ENCODE data around the gene HIC1. TPM values are rescaled to one million over a fixed set of nuclear protein-coding genes. Genes with fewer than 3 reads are reported as not detected.

HIC1 gene
- total and polyA plus RNA-seq, 2 experiments from 2014 or later, result 0.17 to 0.26 TPM

DNA sequence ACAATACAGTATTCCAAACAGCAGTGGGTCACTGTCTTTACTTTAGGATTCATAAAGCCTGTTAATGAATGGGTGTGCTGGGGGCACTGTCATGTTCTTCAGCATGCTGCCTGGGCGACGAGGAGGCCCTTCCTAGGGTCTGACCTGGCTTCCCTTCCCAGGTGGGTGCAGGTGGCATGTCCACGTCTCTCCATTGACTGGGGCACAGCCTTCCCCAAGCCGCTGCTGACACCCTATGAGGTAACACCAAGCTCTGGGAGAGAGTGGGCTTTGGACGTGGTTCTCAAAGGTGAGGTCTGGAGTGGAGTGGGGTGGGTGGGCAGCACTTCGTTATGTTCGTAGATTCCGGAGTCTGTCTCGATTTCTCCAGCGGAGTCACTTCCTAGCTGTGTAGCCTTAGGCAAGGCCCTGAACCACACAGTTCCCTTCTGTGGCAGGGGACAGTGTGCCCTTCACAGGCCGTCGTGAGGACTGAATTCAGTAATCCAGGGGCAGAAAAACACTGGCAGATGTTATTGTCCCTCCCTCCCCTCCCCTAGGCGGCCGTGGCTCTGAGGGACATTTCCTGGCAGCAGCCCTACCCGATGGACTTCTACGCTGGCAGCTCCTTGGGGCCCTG is 13.9 kb upstream of the HIC1 start:
- Mint-ChIP-seq H3K4me3 (peak overlapping the region; percentile 97), H3K9me3 (no peaks in the 10 kb centered on the region), H3K4me1 (peaks cover 5% of the 10 kb centered on the region; the same call in 2 of the 3 replicates), H3K36me3 (ENCODE audit: low read depth) (peaks cover 16% of the 10 kb centered on the region), H3K27ac (no peak overlapping the region), H3K27me3 (ENCODE audit: insufficient read depth, low read depth, poor library complexity) (peaks cover 28% of the 10 kb centered on the region)
- Histone ChIP-seq H3K4me1 (ENCODE audit: insufficient read depth) (peaks cover 7% of the 10 kb centered on the region), H3K79me2 (replicated peaks; ENCODE audit: insufficient read depth) (no peaks in the 10 kb centered on the region), H3K27ac (ENCODE audit: low read depth) (no peak overlapping the region), H3K36me3 (ENCODE audit: insufficient read depth) (peaks cover 7% of the 10 kb centered on the region; the same call in 1 of the 2 replicates), H3K4me3 (peak overlapping the region; percentile 87), H3K27me3 (ENCODE audit: insufficient read depth) (peaks cover 11% of the 10 kb centered on the region; the same call in 1 of the 2 replicates), H3K4me2 (peak overlapping the region; percentile 96), H4K20me1 (replicated peaks; ENCODE audit: insufficient read depth) (no peaks in the 10 kb centered on the region; the same call in 1 of the 2 replicates), H2AFZ (0 out of 2 replicates have a peak overlapping the region, but pooled peaks have one; percentile 59), H3F3A (replicated peaks; ENCODE audit: low read depth) (peaks cover 10% of the 10 kb centered on the region; the same call in 1 of the 2 replicates), H3K9me2 (ENCODE audit: insufficient read depth) (no peaks in the 10 kb centered on the region)
- DNase-seq (ENCODE audit: low spot score), result no peak
- ATAC-seq, result no peak; the same call in 1 of the 3 replicates
- TF ChIP-seq EZH2 (IDR thresholded peaks at IDR 0.05; ENCODE audit: low read depth, unreplicated experiment) (no peak), STAT1 (IDR thresholded peaks at IDR 0.05; ENCODE audit: unreplicated experiment) (no peak), NANOG (IDR thresholded peaks at IDR 0.05; ENCODE audit: borderline replicate concordance) (no peak), CREB1 (CRISPR knock-in tag; IDR thresholded peaks at IDR 0.05; ENCODE audit: low read depth) (no peak), ZNF114 (CRISPR knock-in tag; IDR thresholded peaks at IDR 0.05) (no peak), POLR2AphosphoS5 (IDR thresholded peaks at IDR 0.05; ENCODE audit: low read depth) (no peak), JUNB (IDR thresholded peaks at IDR 0.05; ENCODE audit: unreplicated experiment) (no peak), ZNF331 (CRISPR knock-in tag; IDR thresholded peaks at IDR 0.05; ENCODE audit: low read depth) (no peak), EZH2phosphoT487 (IDR thresholded peaks at IDR 0.05; ENCODE audit: unreplicated experiment) (no peak)
- TF ChIP-seq, protein P1, sequence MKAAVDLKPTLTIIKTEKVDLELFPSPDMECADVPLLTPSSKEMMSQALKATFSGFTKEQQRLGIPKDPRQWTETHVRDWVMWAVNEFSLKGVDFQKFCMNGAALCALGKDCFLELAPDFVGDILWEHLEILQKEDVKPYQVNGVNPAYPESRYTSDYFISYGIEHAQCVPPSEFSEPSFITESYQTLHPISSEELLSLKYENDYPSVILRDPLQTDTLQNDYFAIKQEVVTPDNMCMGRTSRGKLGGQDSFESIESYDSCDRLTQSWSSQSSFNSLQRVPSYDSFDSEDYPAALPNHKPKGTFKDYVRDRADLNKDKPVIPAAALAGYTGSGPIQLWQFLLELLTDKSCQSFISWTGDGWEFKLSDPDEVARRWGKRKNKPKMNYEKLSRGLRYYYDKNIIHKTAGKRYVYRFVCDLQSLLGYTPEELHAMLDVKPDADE (IDR thresholded peaks at IDR 0.05), result no peak
- TF ChIP-seq, protein P2, sequence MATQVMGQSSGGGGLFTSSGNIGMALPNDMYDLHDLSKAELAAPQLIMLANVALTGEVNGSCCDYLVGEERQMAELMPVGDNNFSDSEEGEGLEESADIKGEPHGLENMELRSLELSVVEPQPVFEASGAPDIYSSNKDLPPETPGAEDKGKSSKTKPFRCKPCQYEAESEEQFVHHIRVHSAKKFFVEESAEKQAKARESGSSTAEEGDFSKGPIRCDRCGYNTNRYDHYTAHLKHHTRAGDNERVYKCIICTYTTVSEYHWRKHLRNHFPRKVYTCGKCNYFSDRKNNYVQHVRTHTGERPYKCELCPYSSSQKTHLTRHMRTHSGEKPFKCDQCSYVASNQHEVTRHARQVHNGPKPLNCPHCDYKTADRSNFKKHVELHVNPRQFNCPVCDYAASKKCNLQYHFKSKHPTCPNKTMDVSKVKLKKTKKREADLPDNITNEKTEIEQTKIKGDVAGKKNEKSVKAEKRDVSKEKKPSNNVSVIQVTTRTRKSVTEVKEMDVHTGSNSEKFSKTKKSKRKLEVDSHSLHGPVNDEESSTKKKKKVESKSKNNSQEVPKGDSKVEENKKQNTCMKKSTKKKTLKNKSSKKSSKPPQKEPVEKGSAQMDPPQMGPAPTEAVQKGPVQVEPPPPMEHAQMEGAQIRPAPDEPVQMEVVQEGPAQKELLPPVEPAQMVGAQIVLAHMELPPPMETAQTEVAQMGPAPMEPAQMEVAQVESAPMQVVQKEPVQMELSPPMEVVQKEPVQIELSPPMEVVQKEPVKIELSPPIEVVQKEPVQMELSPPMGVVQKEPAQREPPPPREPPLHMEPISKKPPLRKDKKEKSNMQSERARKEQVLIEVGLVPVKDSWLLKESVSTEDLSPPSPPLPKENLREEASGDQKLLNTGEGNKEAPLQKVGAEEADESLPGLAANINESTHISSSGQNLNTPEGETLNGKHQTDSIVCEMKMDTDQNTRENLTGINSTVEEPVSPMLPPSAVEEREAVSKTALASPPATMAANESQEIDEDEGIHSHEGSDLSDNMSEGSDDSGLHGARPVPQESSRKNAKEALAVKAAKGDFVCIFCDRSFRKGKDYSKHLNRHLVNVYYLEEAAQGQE (IDR thresholded peaks at IDR 0.05; ENCODE audit: unreplicated experiment), result no peak
- TF ChIP-seq, protein P3, sequence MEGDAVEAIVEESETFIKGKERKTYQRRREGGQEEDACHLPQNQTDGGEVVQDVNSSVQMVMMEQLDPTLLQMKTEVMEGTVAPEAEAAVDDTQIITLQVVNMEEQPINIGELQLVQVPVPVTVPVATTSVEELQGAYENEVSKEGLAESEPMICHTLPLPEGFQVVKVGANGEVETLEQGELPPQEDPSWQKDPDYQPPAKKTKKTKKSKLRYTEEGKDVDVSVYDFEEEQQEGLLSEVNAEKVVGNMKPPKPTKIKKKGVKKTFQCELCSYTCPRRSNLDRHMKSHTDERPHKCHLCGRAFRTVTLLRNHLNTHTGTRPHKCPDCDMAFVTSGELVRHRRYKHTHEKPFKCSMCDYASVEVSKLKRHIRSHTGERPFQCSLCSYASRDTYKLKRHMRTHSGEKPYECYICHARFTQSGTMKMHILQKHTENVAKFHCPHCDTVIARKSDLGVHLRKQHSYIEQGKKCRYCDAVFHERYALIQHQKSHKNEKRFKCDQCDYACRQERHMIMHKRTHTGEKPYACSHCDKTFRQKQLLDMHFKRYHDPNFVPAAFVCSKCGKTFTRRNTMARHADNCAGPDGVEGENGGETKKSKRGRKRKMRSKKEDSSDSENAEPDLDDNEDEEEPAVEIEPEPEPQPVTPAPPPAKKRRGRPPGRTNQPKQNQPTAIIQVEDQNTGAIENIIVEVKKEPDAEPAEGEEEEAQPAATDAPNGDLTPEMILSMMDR (conservative IDR thresholded peaks at IDR 0.05; ENCODE audit: low read depth in 2 of 2), result no peak
- TF ChIP-seq, protein P4, sequence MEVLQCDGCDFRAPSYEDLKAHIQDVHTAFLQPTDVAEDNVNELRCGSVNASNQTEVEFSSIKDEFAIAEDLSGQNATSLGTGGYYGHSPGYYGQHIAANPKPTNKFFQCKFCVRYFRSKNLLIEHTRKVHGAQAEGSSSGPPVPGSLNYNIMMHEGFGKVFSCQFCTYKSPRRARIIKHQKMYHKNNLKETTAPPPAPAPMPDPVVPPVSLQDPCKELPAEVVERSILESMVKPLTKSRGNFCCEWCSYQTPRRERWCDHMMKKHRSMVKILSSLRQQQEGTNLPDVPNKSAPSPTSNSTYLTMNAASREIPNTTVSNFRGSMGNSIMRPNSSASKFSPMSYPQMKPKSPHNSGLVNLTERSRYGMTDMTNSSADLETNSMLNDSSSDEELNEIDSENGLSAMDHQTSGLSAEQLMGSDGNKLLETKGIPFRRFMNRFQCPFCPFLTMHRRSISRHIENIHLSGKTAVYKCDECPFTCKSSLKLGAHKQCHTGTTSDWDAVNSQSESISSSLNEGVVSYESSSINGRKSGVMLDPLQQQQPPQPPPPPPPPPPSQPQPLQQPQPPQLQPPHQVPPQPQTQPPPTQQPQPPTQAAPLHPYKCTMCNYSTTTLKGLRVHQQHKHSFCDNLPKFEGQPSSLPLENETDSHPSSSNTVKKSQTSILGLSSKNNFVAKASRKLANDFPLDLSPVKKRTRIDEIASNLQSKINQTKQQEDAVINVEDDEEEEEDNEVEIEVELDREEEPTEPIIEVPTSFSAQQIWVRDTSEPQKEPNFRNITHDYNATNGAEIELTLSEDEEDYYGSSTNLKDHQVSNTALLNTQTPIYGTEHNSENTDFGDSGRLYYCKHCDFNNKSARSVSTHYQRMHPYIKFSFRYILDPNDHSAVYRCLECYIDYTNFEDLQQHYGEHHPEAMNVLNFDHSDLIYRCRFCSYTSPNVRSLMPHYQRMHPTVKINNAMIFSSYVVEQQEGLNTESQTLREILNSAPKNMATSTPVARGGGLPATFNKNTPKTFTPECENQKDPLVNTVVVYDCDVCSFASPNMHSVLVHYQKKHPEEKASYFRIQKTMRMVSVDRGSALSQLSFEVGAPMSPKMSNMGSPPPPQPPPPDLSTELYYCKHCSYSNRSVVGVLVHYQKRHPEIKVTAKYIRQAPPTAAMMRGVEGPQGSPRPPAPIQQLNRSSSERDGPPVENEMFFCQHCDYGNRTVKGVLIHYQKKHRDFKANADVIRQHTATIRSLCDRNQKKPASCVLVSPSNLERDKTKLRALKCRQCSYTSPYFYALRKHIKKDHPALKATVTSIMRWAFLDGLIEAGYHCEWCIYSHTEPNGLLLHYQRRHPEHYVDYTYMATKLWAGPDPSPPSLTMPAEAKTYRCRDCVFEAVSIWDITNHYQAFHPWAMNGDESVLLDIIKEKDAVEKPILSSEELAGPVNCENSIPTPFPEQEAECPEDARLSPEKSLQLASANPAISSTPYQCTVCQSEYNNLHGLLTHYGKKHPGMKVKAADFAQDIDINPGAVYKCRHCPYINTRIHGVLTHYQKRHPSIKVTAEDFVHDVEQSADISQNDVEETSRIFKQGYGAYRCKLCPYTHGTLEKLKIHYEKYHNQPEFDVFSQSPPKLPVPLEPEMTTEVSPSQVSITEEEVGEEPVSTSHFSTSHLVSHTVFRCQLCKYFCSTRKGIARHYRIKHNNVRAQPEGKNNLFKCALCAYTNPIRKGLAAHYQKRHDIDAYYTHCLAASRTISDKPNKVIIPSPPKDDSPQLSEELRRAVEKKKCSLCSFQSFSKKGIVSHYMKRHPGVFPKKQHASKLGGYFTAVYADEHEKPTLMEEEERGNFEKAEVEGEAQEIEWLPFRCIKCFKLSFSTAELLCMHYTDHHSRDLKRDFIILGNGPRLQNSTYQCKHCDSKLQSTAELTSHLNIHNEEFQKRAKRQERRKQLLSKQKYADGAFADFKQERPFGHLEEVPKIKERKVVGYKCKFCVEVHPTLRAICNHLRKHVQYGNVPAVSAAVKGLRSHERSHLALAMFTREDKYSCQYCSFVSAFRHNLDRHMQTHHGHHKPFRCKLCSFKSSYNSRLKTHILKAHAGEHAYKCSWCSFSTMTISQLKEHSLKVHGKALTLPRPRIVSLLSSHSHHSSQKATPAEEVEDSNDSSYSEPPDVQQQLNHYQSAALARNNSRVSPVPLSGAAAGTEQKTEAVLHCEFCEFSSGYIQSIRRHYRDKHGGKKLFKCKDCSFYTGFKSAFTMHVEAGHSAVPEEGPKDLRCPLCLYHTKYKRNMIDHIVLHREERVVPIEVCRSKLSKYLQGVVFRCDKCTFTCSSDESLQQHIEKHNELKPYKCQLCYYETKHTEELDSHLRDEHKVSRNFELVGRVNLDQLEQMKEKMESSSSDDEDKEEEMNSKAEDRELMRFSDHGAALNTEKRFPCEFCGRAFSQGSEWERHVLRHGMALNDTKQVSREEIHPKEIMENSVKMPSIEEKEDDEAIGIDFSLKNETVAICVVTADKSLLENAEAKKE (CRISPR knock-in tag; IDR thresholded peaks at IDR 0.05), result no peak

Measured in GM23338 (cell line).